ENCODE results near the gene GPR179.

Gene GPR179

DNA sequence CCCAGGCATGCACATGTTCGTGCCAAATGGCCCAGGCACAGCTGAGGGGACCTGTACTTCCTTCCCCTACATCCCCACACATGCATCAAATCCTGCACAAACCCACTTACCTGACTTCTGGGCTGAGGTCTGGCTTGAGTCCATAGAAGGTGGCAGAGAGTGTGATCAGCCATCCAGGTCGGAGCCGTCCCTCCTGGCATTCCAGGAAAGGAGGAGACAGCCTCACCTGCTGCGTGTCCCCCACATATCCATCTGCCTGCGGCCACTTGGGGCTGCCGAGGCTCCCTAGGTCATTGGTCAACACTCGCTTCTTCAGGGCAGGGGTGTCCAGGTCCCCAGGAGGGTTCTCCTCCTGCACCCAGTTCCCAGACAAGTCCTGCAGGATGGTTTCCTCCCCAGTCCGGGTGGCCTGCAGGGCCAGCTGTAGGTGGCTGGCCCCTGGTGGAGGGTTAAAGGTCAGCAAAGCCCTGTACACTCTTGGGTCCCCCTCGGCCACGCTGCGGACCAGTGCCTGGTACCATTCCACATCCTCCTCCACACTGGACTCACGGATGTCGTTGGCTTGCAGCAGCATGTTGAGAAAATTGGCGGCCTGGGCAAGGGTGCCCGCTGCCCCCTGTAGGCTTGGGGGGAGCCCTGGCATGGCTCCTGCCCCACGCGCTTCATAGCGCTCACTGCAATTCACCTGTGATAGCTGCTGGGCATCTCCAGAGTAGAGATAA lies 709 bp downstream of the GPR179 start:
- DNase-seq: no peak

DNA sequence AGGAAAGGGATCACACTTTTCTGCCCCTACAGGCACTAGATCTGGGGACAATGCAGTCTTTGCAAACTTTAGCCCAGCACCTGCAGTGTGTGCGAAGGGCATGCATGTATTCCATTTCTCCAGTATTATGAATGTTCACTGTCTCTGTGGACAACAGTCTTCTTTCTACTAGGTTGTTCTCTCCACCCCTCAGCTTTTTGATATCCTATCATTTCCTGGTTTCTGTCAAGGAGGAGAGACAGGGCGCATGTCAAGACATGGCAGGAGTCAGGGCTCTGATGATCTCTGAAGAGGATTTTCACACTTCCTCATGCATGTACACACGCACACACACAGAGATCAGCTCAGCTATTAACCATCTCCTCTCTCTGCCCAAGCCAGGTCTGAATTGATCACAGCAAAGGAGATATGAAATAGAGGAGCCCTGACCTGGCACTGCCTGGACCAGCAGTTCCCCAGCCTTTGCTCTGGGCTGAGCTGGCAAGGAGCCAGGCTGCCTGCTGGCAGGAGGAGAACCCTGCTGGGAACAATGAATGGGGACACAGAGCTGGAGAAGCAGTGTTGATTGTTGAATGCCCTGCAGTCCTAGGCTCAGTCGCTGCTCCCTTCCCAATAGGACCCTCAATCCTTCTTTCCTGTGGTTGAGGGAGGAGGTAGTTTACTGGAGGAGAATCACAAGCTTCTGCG lies 2.6 kb downstream of the GPR179 start:
- DNase-seq: no peak

DNA sequence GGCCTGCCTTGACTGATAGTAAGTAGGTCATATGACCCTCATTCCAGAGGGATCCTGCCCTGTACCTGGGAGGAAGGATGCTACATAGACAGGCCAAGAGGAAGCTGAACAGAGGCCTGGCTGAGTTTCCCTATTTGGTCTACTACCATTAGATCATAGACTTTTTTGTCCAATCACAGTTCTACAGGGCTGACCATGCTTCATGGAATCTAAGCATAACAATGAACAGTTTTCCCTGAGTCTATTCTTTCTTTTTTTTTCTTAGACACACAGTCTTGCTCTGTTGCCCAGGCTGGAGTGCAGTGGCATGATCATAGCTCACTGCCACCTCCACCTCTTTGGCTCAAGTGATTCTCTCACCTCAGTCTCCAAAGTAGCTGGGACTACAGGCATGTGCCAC lies 3.9 kb downstream of the GPR179 start:
- DNase-seq: no peak

DNA sequence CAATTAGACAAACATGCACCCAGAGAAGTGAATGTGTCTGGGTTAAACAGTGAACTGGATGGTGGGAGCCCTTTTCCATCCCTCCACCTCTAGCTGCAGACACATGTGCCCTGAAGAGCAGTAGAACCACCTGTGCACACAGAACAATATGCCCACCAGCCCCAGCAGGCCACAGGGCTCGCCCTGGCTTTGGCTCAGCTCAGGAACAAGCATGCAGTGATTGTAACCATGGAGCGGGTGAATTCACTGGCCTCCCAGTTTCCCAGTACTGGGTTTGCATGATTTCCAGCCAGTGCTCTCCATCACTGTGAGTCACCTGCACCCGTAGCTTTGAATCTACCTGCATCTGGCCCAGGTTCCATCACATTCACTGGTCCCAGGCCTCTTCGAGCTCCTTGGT lies 5.2 kb downstream of the GPR179 start:
- DNase-seq: no peak

DNA sequence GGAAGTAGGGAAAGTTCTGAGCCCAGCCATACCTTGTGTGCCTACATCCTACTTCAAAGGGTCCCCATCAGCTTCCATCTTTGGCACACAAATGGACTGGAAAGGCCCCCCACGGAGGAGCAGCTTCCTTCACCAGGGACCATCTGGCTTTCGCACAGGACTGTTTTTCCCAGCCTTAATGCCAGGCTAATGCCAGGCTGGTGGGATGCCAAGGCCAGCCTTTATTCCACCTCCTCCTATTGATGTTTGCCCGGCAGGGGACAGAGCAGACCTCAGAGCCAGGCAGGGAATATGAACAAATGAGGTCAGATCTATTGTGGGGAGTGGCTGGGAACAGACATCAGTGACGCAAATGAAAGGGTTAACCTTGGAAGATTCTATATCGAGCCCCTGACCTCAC lies 5.7 kb downstream of the GPR179 start:
- no peak for DNase-seq

DNA sequence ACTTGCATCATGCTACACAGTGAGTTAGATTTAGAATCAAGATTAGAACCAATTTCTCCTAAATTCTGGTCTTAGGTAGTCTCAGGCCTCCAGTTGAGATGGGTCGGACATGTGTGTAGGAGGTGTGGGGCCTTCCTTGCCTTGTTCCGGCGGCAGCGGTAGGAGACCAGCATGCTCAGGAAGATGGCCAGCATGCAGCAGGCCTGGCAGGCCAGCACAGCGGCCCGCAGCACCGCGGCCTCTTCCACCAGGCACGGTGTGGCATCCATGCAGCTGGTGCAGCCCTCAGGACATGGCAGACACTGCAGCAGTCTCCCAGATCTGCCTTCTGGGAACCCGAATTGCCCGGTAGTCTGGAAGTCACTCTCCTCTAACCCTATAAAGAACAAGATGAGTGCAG lies 6.9 kb downstream of the GPR179 start:
- DNase-seq: no peak

DNA sequence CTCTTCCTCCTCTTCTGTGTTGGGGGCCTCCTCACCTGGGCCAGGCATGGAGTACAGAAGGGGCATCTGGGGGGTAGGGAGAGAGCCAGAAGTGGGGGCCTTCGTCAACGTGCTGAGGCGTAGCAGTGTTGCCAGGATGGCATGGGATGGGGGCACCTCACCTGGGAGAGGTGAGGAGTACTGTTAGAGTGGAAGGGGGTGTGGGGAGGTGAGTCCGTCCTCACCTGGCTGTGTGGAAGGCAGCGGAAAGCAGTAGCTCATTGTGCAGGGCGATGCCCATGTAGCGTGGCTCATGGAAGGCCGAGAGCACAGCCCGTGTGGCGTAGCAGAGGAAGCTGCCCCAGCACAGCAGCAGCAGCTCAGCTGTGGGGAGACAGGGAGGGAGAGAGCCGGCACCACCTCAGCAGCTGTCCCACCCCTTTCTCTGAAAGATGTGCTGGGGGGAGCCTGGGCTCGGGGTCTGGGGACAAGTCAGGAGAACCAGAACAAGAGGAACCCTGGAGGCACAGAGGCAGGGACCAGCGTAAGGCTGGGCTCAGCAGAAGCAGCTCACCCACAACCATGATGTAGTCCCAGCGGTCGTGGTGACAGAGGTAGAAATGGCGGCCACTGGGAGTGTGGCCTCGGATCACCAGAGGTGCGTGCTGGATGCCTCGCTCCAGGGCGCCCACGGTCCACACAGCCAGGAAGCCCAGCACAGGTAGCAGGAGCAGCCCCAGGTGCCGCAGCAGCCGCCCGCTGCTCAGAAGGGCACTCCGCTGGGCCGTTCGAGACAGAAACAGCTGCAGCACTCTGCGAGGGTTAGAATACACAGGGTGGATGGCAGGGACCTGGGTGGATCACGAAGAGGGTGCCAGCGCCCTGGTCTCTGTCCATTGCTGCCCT lies 9.0 kb downstream of the GPR179 start:
- DNase-seq: no peak

DNA sequence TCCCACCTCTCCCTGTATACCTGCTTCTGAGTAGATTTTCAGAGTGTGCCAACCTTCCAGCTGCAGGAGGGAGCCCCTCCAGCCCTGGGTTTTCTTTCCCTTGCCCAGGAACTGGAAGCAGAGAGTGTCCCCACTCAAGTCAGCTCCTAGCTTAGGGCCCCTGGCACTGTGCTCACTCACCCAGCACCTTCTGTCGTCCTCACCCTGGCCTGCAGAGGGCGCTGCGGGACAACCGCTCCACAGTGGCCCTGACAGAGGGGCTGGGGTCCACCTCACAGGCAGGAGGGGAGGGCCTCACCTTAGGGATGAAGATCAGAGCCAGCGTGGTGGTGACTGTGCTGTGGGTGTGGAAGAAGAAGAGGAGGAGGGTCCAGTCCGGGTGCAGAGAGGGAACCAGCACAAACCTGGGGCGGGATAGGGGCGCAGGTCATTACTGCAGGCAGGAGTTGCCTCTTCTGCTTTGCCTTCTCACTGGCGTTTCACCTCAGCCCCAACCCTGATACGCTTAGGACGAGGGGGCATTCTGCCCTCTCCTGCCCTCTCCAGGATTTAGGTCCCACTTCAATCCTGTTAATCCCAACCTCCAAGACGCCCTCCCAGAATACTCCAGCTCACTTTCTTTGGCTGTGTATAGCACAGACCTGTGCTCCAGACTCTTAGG lies 10.0 kb downstream of the GPR179 start:
- peak; percentile 56 for DNase-seq

DNA sequence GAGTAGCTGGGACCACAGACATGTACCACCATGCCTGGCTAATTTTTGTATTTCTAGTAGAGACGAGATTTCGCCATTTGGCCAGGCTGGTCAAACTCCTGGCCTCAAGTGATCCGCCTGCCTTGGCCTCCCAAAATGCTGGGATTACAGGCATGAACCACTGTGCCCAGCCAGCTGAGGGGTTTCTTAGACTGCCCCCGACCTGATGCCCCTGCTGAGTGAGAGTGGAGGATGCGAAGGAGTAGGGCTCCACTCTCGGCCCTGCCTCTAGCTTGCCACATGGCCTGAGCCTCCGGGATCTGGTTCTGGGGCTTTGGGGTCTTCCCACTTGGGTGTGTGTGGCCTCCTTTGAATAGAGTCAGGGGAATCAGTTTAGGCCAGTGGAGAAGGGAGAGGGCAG lies 11.0 kb downstream of the GPR179 start:
- DNase-seq: no peak

DNA sequence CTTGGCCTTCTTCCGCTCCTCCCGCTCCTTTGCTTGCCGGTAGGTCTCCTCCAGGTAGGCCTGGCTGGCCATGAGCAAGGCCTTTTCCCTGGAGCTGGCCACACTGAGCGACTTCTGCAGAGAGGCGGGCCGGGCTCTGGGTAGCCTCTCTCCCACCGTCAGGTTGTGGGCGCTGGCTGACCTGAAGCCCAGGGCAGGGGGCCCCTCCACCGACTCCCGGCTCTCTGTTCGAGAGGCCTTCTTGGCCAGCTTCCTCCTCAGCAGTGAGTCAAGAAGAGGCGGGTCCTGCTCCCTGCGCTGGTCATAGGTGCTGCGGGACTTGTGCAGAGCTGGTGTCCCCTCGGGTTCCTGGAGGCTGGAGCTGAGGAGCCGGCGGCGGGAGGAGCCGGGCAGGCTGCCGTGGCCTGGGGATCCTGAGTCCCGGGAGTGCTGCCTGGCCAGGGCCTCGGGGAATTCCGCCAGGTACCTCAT lies 12.8 kb downstream of the GPR179 start:
- no peak for DNase-seq

DNA sequence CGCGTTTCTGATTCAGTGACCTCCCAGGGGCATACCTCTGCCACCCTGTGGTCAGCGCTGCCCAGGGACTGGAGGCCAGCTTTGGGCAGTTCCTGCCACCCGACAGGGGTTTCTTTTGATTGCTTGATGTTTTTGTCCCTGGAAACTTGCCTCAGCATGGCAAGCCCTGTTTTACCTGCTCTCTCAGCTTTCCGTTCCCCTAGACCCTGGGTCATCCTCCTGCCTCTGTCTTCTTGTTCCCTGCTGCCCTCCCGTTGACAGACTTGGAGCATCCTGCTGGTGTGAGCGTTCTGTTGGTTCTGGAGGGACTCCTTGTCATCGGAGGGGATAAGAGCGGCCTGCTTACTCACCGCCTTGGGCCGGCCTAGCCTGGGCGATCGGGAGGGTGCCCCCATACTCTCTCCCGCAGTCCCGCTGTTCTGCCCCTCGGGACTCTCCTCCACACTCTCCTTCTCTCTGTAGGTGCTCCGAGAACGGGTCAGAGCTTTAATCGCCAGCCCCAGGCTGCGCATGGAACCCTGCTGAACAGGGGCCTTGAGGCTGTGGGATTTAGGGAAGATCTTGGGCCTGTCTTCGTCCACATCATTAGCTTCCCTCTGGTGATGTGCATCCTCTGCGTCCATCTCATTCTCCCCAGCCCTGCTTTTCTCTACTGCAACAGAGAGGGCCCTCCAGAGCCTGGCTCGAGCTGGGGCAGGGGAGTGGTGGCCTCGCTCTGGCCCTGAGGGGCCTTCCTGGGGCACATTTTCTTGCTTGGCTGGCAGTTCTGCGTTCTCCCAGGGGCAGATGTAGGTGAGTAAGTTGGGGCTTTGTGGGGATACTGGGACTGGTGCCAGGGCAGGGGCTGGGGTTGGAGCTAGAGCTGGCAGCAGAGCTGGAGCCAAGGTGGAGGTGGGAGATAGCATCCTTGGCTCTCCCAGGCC lies 13.7 kb downstream of the GPR179 start:
- no peak for DNase-seq

DNA sequence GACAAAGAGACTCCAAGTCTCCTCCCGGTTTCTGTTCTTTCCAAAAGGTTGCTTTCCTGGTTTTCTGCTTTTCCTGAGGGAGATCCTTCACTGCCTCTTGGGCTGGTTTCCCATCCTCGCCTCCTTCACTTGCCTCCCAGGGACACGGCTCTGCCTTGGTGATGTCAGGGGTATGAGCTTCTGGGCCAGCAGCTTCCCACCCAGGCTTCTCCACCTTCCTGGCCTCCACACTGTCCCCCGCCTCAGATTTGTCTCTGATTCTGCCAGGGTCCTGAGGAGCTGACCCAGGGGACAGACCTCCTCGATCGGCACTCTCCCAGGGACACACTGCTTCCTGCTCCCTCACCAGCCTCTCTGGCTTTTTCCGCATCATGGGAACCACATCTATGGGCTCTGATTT lies 14.5 kb downstream of the GPR179 start:
- DNase-seq: no peak

DNA sequence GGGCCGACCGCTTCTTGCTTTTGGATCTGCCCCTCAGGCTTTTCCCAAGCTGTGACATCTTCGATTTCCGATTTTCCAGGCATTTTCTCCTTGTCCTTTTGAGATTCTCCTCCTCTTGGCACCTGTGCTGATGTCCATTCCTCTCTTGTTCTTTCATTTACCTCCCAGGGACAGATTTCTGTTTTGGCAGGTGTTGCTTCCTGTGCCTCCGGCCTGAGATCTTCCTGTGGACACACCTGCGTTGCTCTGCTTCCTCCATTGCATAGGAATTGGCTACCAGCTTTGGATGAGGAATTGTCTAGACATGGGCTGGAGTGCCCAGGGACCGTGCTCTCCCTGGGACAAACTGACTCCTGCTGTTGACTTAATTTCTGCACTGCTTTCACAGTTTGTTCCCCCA lies 15.1 kb downstream of the GPR179 start:
- no peak for DNase-seq

DNA sequence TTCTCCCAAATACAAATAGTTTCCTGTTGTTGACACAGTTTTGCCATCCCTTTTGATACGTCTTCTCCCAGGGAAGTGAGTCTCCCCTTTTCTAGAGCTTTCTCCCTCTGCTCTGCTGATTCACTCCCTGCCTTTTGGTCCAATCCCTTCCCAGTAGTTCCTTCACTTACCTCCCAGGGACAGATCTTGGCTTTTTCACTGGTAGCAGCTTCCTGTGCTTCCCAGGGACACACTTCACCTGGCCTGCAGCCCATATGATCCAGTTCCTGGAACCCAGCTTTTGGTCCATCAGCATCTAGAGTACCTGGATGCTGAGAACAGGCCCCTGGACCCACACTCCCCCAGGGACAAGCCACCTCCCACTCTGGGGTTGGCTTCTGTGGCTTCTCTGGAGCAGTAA lies 15.8 kb downstream of the GPR179 start:
- no peak for DNase-seq

DNA sequence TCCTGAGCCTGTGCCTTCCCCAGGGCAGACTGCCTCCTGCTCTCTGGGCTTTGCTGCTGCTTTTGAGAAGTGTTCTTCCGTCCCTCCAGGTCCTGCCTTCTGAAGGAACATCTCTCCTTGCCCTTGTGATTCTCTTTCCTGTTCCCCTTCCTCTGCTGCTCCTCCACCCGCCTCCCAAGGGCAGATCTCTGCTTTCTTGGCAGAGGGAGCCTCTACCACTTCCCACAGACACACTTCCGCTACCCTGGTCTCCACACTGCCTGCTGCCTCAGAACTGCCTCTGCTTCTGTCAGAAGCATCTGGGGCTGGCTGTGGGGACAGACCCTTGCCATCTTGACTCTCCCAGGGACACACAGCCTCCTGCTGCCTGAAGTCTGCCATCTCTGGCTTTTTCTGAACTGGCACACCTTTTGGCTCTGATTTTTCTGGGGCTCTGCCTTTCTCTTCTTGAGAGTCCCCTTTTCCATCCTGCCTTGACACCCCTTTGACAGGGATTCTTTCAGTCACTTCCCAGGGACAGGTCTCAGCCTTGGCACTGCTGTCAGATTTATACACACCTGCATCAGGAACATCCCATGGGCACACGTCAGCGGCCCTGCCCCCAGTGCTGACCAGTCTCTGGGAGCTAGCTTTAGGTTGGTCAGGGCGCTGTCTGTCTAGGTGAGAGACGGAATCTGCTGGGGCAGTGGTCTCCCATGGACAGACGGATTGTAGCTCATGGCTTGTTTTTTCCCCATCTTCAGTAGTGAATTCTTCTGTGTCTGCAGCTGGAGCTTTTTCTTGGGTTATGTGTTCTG lies 16.6 kb downstream of the GPR179 start:
- DNase-seq: no peak

DNA sequence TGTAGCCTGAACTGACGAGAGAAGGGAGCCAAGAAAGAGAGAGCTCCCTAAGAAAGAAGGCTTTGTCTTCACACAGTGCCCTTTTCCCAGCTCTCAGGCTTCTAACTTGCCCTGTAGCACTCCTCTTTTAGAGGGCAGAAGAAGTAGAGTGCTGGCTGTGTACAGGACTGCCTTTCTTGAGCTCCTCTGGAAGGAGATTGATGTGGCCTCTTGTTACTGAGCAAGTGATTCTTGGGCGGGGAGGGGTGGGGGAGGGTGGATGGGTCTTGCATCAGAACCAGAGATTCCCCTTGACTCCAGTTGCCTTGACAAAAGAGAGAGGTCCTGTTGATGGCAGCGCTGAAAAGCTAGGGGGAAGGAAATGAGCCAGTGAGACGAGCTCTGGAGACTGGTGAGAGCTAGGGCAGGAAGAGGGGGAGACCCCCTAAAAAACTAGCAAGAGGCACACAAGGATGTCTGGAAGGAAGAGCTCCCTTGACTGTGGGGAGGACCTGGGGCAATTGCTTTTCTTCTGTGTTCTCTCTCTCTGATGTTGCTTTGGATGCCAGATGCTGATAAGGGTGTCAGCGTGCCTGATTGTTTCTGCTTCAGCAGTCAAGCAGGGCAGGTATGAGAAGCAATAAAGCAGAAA lies 18.4 kb downstream of the GPR179 start:
- no peak for DNase-seq

DNA sequence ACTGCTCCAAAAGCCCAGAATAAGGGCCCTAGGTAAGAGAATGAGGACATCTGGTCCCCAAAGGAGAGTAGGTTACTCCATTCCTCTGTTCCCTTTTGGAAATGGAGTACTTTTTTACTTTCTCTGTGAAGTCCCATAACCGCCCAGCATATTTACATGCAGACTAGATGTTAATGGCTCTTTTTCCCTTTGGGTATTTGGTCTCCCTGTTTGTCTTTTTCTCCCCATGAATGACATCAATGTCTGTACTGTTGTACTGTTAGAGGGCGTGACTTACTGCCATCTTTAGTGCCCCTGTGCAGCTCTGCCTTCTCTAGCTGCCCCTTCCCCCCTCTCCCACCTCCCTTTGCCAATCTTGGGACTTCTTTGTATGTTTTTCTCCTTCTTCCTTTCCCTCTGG lies 19.0 kb downstream of the GPR179 start:
- DNase-seq: no peak

DNA sequence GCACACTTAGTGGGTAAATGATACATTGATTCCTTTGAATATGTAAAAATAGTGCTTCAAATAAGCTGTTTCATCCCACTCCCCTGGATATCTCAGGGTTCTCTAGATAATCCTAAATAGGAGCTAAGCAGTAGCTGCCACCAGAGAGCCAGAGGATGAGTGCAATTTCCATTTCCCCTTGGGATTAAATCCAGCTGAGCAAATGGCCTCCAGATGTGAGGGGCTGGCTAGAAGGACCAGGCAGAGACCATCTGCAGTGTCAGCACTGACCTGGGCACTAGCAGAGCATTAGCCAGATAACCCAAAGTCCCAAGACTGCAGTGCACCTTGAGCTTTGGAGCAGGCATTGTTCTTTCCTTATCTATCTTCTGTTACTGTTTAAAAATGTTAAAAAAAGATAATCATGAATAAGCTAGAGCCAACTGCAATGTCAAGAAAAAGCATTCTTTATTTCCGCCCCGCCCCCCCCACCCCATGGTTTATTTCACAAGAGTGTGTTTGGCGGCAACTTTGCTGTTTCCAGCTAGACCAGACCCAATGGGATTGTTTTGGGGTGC lies 19.5 kb downstream of the GPR179 start:
- DNase-seq: no peak

DNA sequence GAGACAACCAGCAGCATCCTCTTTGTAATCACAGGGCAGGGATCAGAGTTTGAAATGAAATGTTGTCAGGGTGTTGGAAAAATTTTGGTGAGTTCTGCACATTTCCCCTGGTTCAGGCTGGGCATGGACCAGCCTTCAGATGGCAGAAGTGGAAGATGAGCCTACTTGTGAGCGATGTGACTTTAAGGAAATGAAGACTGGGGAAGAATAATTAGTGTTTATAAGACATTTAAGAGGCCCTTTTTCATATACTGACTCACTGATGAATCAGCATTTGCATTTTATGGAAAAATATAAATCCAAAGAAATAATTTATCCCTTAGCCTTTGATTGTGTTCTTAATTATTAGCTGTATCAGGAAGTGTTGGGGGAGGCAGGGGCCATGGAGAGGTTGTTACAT lies 20.9 kb downstream of the GPR179 start:
- no peak for DNase-seq

DNA sequence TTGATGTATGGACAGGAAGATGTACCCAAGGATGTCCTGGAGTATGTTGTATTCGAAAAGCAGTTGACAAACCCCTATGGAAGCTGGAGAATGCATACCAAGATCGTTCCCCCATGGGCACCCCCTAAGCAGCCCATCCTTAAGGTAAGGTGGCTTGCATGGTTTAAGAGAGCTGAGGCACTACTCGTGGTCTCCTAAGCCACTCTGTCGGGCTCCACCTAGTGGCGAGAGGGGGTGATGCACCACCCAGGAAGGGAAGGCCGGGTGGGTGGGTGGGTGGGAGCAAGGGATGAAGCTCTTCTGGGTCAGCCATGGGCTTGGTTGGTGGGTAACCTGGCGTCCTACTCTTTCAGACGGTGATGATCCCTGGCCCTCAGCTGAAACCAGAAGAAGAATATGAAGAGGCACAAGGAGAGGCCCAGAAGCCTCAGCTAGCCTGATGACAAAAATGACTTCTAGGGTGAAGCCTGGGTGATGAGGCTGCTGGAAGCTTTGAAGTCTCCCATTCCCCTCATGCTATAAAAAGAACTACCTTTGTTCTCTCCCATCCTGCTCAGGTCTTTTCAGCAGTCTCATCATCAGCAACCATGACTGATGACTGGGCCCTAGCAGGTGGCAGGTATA lies 21.5 kb downstream of the GPR179 start:
- DNase-seq: peak; percentile 71
